Measurements from ENCODE around the gene FUT1. TPM values are rescaled to one million over a fixed set of nuclear protein-coding genes. Genes with fewer than 3 reads are reported as not detected.
A peak's percentile ranks its signal among the peaks of the same experiment; 100 is the strongest.

FUT1 gene
- total and polyA plus RNA-seq, 11 donors = 1.8 to 6.2 (median 2.7) TPM

DNA sequence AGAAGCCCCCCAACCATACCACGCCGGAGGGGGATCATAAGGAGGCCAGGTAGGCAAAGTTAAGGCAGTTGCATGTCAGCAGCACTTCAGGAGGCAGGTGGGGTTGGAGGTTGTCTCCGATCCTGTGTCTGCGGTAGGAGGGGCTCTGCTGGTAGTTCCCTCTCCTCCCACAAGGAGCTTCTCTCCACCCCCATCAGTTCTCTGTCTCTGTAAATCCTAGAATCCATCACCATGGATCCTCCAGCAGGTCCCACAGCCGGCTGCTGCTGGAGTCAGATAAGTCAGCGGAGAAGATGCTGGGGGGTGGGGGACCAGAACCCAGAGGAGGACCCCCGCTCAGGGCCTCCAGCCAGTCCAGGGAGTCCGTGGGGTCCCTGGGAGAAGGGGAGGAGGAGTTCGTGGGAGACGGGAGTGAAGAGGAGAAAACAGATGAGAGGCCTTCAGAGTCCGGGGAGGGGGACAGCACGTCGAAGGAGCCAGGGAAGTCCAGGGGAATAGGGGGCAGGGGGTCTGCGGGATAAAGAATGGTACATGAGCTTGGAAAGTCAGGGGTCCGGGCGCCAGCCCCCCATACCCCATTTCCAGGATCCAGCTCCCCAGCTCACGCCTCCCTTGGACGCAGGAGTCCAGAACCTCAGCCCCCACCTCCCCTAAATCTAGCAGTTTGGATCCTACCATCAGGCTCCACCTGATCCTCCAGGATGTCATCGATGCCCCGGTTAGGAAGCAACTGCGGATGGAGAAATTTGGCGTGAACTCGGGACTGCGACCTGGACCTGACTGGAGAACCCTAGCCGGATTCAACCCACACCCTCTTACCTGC lies 39.2 kb downstream of the FUT1 start:
- Histone ChIP-seq H3K4me3 (peak overlapping the region; percentile 45 to 84 (median 68)), H3K9me3 (peaks cover 0 to 5% (median 0%) of the 10 kb centered on the region in 12 donors), H3K27me3 (no peaks in the 10 kb centered on the region), H3K4me1 (peaks cover 4 to 45% (median 30%) of the 10 kb centered on the region in 12 donors), H3K36me3 (no peaks in the 10 kb centered on the region), H3K27ac (peak overlapping the region in 11 of 12 donors; percentile 27 to 90 (median 71))
- TF ChIP-seq CTCF (IDR thresholded peaks at IDR 0.05) = peak in 1 of 12 donors; percentile 7
- no peak for TF ChIP-seq POLR2A (IDR thresholded peaks at IDR 0.05)
- intact Hi-C loops (cut with DNase I) = loop anchor here in 7 of 10 donors (5.0 to 10.0 kb wide), 2 partner anchors 36 to 68 kb away; partner anchors contain the start of gene CA11 (in 1 of the 7)
- ATAC-seq (no peak), DNase-seq (peak in 2 of 5 donors; percentile 27 to 36)
- 16 to 27% (median 21%) methylated on average over 21 to 25 of the region's 25 CpGs for WGBS, 4 donors

GRCh38 chr19:48711106-48711662 lies 41.3 kb downstream of the FUT1 start:
- no peak for DNase-seq
- H3K36me3 ChIP-seq = peaks cover 0 to 4% (median 0%) of the 10 kb centered on the region in 9 donors
- intact Hi-C loops (cut with DNase I) = loop anchor here in 7 of 10 donors (5.0 to 10.0 kb wide), 2 partner anchors 34 to 66 kb away; partner anchors contain the start of gene CA11 (in 1 of the 7)
- no peaks in the 10 kb centered on the region for H3K27me3 ChIP-seq
- no peak for ATAC-seq
- no peak overlapping the region for H3K4me3 ChIP-seq
- peaks cover 0 to 5% (median 0%) of the 10 kb centered on the region in 12 donors for H3K9me3 ChIP-seq
- no peak for TF ChIP-seq POLR2A (IDR thresholded peaks at IDR 0.05)
- no peak for TF ChIP-seq CTCF (IDR thresholded peaks at IDR 0.05)
- no peak overlapping the region for H3K27ac ChIP-seq
- peaks cover 0 to 30% (median 16%) of the 10 kb centered on the region in 12 donors for H3K4me1 ChIP-seq
- 76 to 93% (median 91%) methylated on average over 4 of the region's 4 CpGs for WGBS, 4 donors

DNA sequence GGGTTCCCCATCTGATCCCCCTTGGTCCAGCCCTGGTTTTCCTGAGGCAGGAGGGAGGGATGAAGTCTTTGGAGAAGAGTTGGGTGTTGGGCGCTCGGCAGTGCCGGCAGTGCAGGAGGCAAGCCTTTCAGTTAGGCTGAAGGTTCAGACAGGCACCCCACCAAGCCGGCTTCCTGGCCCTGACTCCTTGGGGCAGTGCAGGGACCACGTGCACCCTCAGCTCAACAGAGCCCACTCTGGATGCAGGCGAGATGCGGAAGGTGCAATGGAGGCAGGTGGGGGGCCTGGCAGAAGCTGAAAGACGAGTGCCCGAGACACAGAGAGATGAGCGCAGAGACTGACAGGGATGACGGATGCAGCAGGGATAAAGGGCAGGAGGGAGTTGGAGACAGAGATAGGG lies 44.0 kb downstream of the FUT1 start:
- DNase-seq (no peak), ATAC-seq (no peak)
- H3K9me3 ChIP-seq = peaks cover 0 to 5% (median 0%) of the 10 kb centered on the region in 12 donors
- WGBS, 4 donors = 55 to 63% (median 59%) methylated on average over 11 of the region's 11 CpGs
- H3K36me3 ChIP-seq = peaks cover 0 to 4% (median 0%) of the 10 kb centered on the region in 9 donors
- intact Hi-C loops (cut with DNase I) = no loop called here
- no peak overlapping the region for H3K27ac ChIP-seq
- peaks cover 0 to 9% (median 6%) of the 10 kb centered on the region in 12 donors for H3K4me1 ChIP-seq
- H3K4me3 ChIP-seq = no peak overlapping the region
- no peaks in the 10 kb centered on the region for H3K27me3 ChIP-seq
- TF ChIP-seq POLR2A (IDR thresholded peaks at IDR 0.05) (no peak), CTCF (IDR thresholded peaks at IDR 0.05) (no peak)

- Histone ChIP-seq H3K4me1 (no peaks in the 10 kb centered on the region), H3K9me3 (no peaks in the 10 kb centered on the region), H3K27ac (no peak overlapping the region), H3K27me3 (no peaks in the 10 kb centered on the region), H3K4me3 (no peak overlapping the region), H3K36me3 (peaks cover 0 to 15% (median 0%) of the 10 kb centered on the region in 9 donors)
- DNase-seq (no peak), ATAC-seq (no peak)
- intact Hi-C loops (cut with DNase I) = no loop called here
- TF ChIP-seq POLR2A (IDR thresholded peaks at IDR 0.05) = no peak
- TF ChIP-seq CTCF (IDR thresholded peaks at IDR 0.05) = no peak
- 44 to 87% (median 70%) methylated on average over 2 of the region's 2 CpGs for WGBS, 4 donors
These were observed 47.0 kb downstream of the FUT1 start for GRCh38 chr19:48705431-48705830.

Data from heart left ventricle (tissue), 16 donors.